GM23338 (cell line): Measurements from ENCODE around the gene GRIP2. TPM values are rescaled to one million over a fixed set of nuclear protein-coding genes. Genes with fewer than 3 reads are reported as not detected.

Source experiments
- ATAC-seq: fragments of 200-7000 bp; cut with Tn5 transposase; 3 replicates; pipeline ENCODE4 v1.9.1; 2020
- DNase-seq: peaks from one replicate; pipeline ENCODE4 v3.0.0-alpha.2; 2015; ENCODE audit warnings: low spot score
- H2AFZ ChIP-seq: fragments of 200-600 bp; sonication (generic); 2 replicates; pipeline ENCODE4 v1.8.0; 2016; ENCODE audit warnings: antibody characterized with exemption, mild to moderate bottlenecking, moderate library complexity
- H3F3A ChIP-seq: fragments of 200-600 bp; sonication (generic); replicated peaks from 2 replicates; pipeline ENCODE4 v1.8.0; 2017; ENCODE audit warnings: antibody characterized with exemption, mixed run types, low read depth
- H3K27ac ChIP-seq: fragments of 200-600 bp; sonication (generic); 2 replicates; pipeline ENCODE4 v1.6.1; 2016; ENCODE audit warnings: low read depth
- H3K27me3 ChIP-seq: fragments of 200-600 bp; sonication (generic); 2 replicates; pipeline ENCODE4 v1.8.0; 2016; ENCODE audit warnings: mild to moderate bottlenecking, mixed run types, moderate library complexity; ENCODE audit not compliant: insufficient read depth
- H3K36me3 ChIP-seq: fragments of 200-600 bp; sonication (generic); 2 replicates; pipeline ENCODE4 v1.8.0; 2016; ENCODE audit warnings: mild to moderate bottlenecking; ENCODE audit not compliant: insufficient read depth
- H3K4me1 ChIP-seq: fragments of 200-600 bp; sonication (generic); 2 replicates; pipeline ENCODE4 v1.8.0; 2016; ENCODE audit warnings: mild to moderate bottlenecking, moderate library complexity; ENCODE audit not compliant: insufficient read depth
- H3K4me2 ChIP-seq: fragments of 200-600 bp; sonication (generic); 2 replicates; pipeline ENCODE4 v1.7.1; 2017; ENCODE audit warnings: mixed run types
- H3K4me3 ChIP-seq: fragments of 200-600 bp; sonication (generic); 2 replicates; pipeline ENCODE4 v1.6.1; 2016; ENCODE audit warnings: mixed run types
- H3K79me2 ChIP-seq: fragments of 200-600 bp; sonication (generic); replicated peaks from 2 replicates; pipeline ENCODE4 v1.8.0; 2017; ENCODE audit warnings: mild to moderate bottlenecking; ENCODE audit not compliant: insufficient read depth
- H3K9me2 ChIP-seq: fragments of 200-600 bp; sonication (generic); 2 replicates; pipeline ENCODE4 v1.8.0; 2017; ENCODE audit not compliant: insufficient read depth
- H4K20me1 ChIP-seq: fragments of 200-600 bp; sonication (generic); replicated peaks from 2 replicates; pipeline ENCODE4 v1.8.0; 2017; ENCODE audit warnings: mild to moderate bottlenecking; ENCODE audit not compliant: insufficient read depth
- H3K27ac Mint-ChIP-seq: 2 replicates; pipeline ENCODE4 v1.8.0; 2020; ENCODE audit warnings: inconsistent platforms, mild to moderate bottlenecking, moderate library complexity, mixed read lengths
- H3K27me3 Mint-ChIP-seq: 3 replicates; pipeline ENCODE4 v1.8.0; 2022; ENCODE audit warnings: low read depth, mild to moderate bottlenecking, moderate library complexity, mixed read lengths, inconsistent platforms; ENCODE audit not compliant: insufficient read depth, poor library complexity
- H3K36me3 Mint-ChIP-seq: 3 replicates; pipeline ENCODE4 v1.8.0; 2021; ENCODE audit warnings: low read depth, mild to moderate bottlenecking, inconsistent platforms, moderate library complexity, mixed read lengths
- H3K4me1 Mint-ChIP-seq: 3 replicates; pipeline ENCODE4 v1.8.0; 2020; ENCODE audit warnings: mild to moderate bottlenecking, inconsistent platforms, mixed read lengths
- H3K4me3 Mint-ChIP-seq: 3 replicates; pipeline ENCODE4 v1.8.0; 2021; ENCODE audit warnings: moderate library complexity, mild to moderate bottlenecking, inconsistent platforms, mixed read lengths
- H3K9me3 Mint-ChIP-seq: 3 replicates; pipeline ENCODE4 v1.8.0; 2020; ENCODE audit warnings: moderate library complexity, mild to moderate bottlenecking, inconsistent platforms, mixed read lengths
- CREB1 ChIP-seq: fragments of 250-450 bp; sonication (Bioruptor Pico); IDR thresholded peaks from 2 replicates; pipeline ENCODE4 v1.5.0; 2020; ENCODE audit warnings: low read depth, mild to moderate bottlenecking, moderate library complexity
- CTCF ChIP-seq, 2 experiments: fragments of 200-600 bp in 1 of 2; sonication (generic) in 1 of 2; conservative IDR thresholded peaks; 2 replicates each; pipeline versions ENCODE4 v1.5.1 to v1.6.1; 2016 to 2017; ENCODE audit warnings: antibody characterized with exemption in 2 of 2, low read depth in 2 of 2, mild to moderate bottlenecking in 2 of 2, moderate library complexity in 1 of 2
- ETS1 ChIP-seq: IDR thresholded peaks from 2 replicates; pipeline ENCODE4 v1.6.1; 2016; ENCODE audit warnings: antibody characterized with exemption
- EZH2 ChIP-seq: fragments of 200-600 bp; sonication (generic); IDR thresholded peaks from one replicate; pipeline ENCODE4 v1.8.0; 2017; ENCODE audit warnings: antibody characterized with exemption, mild to moderate bottlenecking, low read depth; ENCODE audit not compliant: unreplicated experiment
- EZH2phosphoT487 ChIP-seq: fragments of 200-600 bp; sonication (generic); IDR thresholded peaks from one replicate; pipeline ENCODE4 v1.8.1; 2018; ENCODE audit warnings: antibody characterized with exemption; ENCODE audit not compliant: unreplicated experiment
- JUNB ChIP-seq: IDR thresholded peaks from one replicate; pipeline ENCODE4 v1.6.1; 2016; ENCODE audit warnings: antibody characterized with exemption; ENCODE audit not compliant: unreplicated experiment
- NANOG ChIP-seq: IDR thresholded peaks from 2 replicates; pipeline ENCODE4 v1.6.1; 2016; ENCODE audit warnings: antibody characterized with exemption, borderline replicate concordance
- POLR2AphosphoS5 ChIP-seq: IDR thresholded peaks from 2 replicates; pipeline ENCODE4 v1.6.1; 2016; ENCODE audit warnings: antibody characterized with exemption, low read depth
- STAT1 ChIP-seq: IDR thresholded peaks from one replicate; pipeline ENCODE4 v1.6.1; 2016; ENCODE audit warnings: antibody characterized with exemption; ENCODE audit not compliant: unreplicated experiment
- ZNF114 ChIP-seq: fragments of 250-450 bp; sonication (Bioruptor Pico); IDR thresholded peaks from 2 replicates; pipeline ENCODE4 v1.5.0; 2020; ENCODE audit warnings: mild to moderate bottlenecking, moderate library complexity
- ZNF331 ChIP-seq: fragments of 250-450 bp; sonication (Bioruptor Pico); IDR thresholded peaks from 2 replicates; pipeline ENCODE4 v1.5.0; 2020; ENCODE audit warnings: low read depth, mild to moderate bottlenecking, moderate library complexity
- ZNF462 ChIP-seq: fragments of 250-450 bp; sonication (Bioruptor Pico); IDR thresholded peaks from 2 replicates; pipeline ENCODE4 v1.5.0; 2020; ENCODE audit warnings: mild to moderate bottlenecking, moderate library complexity
- polyA plus RNA-seq: library from polyadenylated mRNA; unstranded; fragments of >200 nt; fragmentation: Nextera tagmentation; extraction: Ambion mirVana; gene quantifications from 2 replicates; pipeline ENCODE4 v1.2.1, GENCODE V29; 2016
- total RNA-seq: library from RNA; depleted of rRNA; stranded (reverse); fragments of >200 nt; shearing (Covaris generic); gene quantifications from 2 replicates; pipeline ENCODE4 v1.2.3, GENCODE V29; 2014
- TF ChIP-seq, protein P1 (sequence below): IDR thresholded peaks from one replicate; pipeline ENCODE4 v1.6.1; 2018; ENCODE audit warnings: antibody characterized with exemption; ENCODE audit not compliant: unreplicated experiment

GRIP2 gene
- total and polyA plus RNA-seq, 2 experiments from 2014 or later: 3.6 to 5.8 TPM

GRCh38 chr3:14460342-14461005, 79.7 kb downstream of the GRIP2 start:
- Mint-ChIP-seq H3K4me3 (no peak overlapping the region; the same call in 2 of the 3 replicates), H3K27me3 (peaks cover 12% of the 10 kb centered on the region), H3K27ac (no peak overlapping the region), H3K4me1 (peaks cover 14% of the 10 kb centered on the region), H3K9me3 (no peaks in the 10 kb centered on the region), H3K36me3 (peaks cover 43% of the 10 kb centered on the region)
- H3K27ac ChIP-seq: no peak overlapping the region
- ATAC-seq: no peak
- no peak overlapping the region for H2AFZ ChIP-seq
- peaks cover 25% of the 10 kb centered on the region for H3K36me3 ChIP-seq
- 0 out of 2 replicates have a peak, but pooled peaks cover 9% of the 10 kb centered on the region for H3F3A ChIP-seq
- H3K79me2 ChIP-seq: no peaks in the 10 kb centered on the region
- no peak for DNase-seq
- H3K27me3 ChIP-seq: no peaks in the 10 kb centered on the region
- peaks cover 10% of the 10 kb centered on the region for H3K4me1 ChIP-seq
- no peak overlapping the region for H3K4me2 ChIP-seq
- TF ChIP-seq, protein P1, sequence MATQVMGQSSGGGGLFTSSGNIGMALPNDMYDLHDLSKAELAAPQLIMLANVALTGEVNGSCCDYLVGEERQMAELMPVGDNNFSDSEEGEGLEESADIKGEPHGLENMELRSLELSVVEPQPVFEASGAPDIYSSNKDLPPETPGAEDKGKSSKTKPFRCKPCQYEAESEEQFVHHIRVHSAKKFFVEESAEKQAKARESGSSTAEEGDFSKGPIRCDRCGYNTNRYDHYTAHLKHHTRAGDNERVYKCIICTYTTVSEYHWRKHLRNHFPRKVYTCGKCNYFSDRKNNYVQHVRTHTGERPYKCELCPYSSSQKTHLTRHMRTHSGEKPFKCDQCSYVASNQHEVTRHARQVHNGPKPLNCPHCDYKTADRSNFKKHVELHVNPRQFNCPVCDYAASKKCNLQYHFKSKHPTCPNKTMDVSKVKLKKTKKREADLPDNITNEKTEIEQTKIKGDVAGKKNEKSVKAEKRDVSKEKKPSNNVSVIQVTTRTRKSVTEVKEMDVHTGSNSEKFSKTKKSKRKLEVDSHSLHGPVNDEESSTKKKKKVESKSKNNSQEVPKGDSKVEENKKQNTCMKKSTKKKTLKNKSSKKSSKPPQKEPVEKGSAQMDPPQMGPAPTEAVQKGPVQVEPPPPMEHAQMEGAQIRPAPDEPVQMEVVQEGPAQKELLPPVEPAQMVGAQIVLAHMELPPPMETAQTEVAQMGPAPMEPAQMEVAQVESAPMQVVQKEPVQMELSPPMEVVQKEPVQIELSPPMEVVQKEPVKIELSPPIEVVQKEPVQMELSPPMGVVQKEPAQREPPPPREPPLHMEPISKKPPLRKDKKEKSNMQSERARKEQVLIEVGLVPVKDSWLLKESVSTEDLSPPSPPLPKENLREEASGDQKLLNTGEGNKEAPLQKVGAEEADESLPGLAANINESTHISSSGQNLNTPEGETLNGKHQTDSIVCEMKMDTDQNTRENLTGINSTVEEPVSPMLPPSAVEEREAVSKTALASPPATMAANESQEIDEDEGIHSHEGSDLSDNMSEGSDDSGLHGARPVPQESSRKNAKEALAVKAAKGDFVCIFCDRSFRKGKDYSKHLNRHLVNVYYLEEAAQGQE: no peak
- no peak for TF ChIP-seq ZNF114
- no peak for TF ChIP-seq STAT1
- no peak for TF ChIP-seq JUNB
- TF ChIP-seq CTCF (conservative IDR thresholded peaks at IDR 0.05; ENCODE audit: low read depth in 2 of 2): no peak
- TF ChIP-seq ZNF462: no peak
- no peak for TF ChIP-seq ETS1
- no peak for TF ChIP-seq EZH2
- no peak for TF ChIP-seq CREB1 (CRISPR knock-in tag)
- TF ChIP-seq NANOG: no peak
- no peak for TF ChIP-seq EZH2phosphoT487
- TF ChIP-seq ZNF331 (CRISPR knock-in tag): no peak
- no peak for TF ChIP-seq POLR2AphosphoS5
- no peaks in the 10 kb centered on the region for H3K9me2 ChIP-seq
- peaks cover 7% of the 10 kb centered on the region for H4K20me1 ChIP-seq
- no peak overlapping the region for H3K4me3 ChIP-seq
